ENCODE measurements around the gene GATAD1.
"Not testable (repeated sequence)": the region's sequence is repeated elsewhere in the genome, so short reads cannot be mapped to it uniquely, and the experiment has no call there.

DNA sequence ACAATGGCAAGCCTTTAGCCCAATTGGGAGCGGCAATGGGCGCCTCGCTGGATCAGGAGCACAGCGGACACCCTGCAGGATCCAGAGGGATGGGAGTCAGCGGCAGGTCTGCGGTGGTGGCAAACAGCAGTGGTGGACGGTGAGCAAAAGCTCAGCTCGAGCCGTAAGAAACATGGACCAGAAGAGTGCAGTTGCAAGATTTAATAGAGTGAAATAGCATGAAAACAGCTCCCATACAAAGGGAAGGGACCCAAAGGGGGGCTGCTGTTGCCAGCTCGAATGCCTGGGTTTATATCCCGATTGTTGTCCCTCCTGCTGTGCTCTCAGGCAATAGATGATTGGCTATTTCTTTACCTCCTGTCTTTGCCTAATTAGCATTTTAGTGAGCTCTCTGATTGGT, 30.4 kb downstream of the GATAD1 start, which contains the start of gene ERVW-1:
- TF ChIP-seq, protein P1, sequence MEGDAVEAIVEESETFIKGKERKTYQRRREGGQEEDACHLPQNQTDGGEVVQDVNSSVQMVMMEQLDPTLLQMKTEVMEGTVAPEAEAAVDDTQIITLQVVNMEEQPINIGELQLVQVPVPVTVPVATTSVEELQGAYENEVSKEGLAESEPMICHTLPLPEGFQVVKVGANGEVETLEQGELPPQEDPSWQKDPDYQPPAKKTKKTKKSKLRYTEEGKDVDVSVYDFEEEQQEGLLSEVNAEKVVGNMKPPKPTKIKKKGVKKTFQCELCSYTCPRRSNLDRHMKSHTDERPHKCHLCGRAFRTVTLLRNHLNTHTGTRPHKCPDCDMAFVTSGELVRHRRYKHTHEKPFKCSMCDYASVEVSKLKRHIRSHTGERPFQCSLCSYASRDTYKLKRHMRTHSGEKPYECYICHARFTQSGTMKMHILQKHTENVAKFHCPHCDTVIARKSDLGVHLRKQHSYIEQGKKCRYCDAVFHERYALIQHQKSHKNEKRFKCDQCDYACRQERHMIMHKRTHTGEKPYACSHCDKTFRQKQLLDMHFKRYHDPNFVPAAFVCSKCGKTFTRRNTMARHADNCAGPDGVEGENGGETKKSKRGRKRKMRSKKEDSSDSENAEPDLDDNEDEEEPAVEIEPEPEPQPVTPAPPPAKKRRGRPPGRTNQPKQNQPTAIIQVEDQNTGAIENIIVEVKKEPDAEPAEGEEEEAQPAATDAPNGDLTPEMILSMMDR (IDR thresholded peaks at IDR 0.05): not testable (repeated sequence)
- TF ChIP-seq RFX5 (IDR thresholded peaks at IDR 0.05; ENCODE audit: low read length); REST (IDR thresholded peaks at IDR 0.05; ENCODE audit: low read depth, low read length); USF1 (IDR thresholded peaks at IDR 0.05; ENCODE audit: borderline replicate concordance, low read depth); MEF2A (IDR thresholded peaks at IDR 0.05; ENCODE audit: borderline replicate concordance, low read depth); EP300 (IDR thresholded peaks at IDR 0.05; ENCODE audit: borderline replicate concordance in 1 of 2, low read depth in 1 of 2, low read length in 1 of 2); TAF1 (IDR thresholded peaks at IDR 0.05; ENCODE audit: borderline replicate concordance, low read depth, low read length); FOXJ3 (CRISPR knock-in tag; IDR thresholded peaks at IDR 0.05): not testable (repeated sequence)

Measured in SK-N-SH (cell line).